ENCODE results near the gene CFAP57. TPM values are rescaled to one million over a fixed set of nuclear protein-coding genes. Genes with fewer than 3 reads are reported as not detected.
"Not testable (repeated sequence)": the region's sequence is repeated elsewhere in the genome, so short reads cannot be mapped to it uniquely, and the experiment has no call there.

The CFAP57 gene
- total RNA-seq, 1 donor from 2014 or later: 0.51 TPM

DNA sequence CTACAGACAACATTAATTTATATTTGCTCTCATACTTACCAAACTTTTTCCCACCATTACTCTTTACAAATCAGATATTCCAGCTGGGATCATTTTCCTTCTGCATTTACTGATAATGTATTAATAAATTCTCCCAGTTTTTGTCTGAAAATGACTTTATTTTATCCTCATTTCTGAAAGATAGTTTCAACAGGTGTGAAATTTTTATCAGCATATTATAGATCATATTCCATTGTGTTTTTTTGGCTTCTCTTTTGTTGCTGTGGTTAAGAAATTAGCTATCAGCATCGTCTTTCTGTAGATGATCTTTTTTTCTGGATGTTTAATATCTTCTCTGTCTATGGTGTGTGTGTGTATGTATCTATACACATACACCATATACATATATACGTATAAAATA lies 2.7 kb downstream of the CFAP57 start:
- no peak for DNase-seq

DNA sequence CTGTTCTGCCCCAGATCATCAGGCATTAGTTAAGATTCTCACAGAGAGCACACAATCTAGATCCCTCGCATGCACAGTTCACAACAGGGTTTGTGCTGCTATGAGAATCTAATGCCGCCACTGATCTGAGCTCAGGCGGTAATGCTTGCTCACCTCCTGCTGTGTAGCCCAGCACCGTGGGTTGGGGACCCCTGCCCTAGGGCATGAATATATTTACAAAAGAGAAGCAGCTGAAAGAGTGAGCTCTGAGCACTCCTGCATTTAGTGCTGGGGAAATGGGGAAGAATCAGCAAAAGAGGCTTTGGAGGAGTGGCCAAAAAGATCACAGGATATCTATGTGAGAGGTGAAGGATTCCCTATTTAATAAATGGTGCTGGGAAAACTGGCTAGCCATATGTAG lies 5.6 kb downstream of the CFAP57 start:
- no peak for DNase-seq

DNA sequence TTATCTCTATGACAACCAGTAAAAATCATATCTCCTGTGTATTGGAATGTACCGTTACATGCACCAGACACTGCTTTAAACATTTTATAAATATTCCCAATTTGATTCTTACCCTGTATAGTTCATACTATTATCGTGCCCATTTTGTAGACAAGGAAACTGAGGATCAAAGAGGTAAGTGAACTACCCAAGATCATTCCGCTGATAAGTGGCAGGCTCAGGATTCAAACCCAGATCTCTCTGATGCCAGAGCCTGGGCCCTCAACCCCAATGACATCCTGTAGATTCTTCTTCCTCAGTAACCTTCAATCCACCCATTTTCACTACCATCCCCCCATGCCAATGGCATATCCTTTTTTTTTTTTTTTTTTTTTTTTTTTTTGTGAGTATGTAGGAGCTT lies 12.3 kb downstream of the CFAP57 start:
- DNase-seq: no peak

DNA sequence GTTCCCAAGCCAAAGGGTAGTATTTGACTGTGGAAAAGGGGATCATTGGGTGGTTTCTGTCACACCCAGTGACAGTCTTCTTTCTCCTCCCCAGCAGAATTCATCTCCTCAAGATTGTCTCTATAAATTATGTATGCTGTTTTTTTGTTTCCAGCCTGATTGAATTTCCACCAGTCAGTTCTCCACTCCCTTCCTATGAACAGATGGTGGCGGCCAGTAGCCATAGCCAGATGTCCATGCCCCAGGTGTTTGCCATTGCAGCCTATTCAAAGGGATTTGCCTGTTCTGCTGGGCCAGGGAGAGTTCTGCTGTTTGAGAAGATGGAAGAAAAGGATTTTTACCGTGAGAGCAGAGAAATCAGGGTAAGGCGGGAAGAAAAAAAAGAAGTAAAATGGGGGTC lies 12.9 kb downstream of the CFAP57 start:
- DNase-seq: no peak

DNA sequence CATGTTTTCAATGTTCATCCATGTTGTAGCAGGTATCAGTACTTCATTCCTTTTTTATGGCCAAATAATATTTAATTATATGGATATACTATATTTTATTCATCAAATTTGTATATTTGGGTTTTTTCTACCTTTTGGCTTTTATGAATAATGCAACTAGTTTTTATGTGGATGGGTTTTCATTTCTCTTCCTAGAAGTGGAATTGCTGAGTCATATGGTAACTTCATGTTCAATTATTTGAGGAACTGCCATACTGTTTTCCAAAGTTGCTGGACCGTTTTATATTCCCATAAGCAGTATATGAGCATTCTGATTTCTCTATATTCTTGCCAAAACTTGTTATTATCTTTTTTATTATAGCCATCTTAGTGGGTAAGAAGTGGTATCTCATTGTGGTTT lies 16.0 kb downstream of the CFAP57 start:
- DNase-seq: no peak

DNA sequence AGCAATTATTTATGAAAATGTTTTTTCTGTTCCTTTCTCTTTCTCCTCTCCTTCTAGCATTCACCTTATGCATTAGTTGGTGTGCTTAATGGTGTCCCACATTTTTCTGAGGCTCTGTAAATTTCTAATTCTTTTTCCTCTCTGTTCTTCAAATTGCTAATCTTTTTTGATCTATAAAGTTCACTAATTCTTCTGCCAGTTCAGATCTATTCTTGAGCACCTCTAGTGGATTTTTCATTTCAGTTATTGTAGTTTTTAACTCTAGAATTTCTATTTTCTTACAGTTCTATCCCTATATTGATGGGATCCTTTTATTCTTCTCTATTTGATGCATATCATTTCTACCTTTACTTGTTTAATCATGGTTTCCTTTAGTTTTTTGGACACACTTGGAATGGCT lies 22.4 kb downstream of the CFAP57 start:
- no peak for DNase-seq

DNA sequence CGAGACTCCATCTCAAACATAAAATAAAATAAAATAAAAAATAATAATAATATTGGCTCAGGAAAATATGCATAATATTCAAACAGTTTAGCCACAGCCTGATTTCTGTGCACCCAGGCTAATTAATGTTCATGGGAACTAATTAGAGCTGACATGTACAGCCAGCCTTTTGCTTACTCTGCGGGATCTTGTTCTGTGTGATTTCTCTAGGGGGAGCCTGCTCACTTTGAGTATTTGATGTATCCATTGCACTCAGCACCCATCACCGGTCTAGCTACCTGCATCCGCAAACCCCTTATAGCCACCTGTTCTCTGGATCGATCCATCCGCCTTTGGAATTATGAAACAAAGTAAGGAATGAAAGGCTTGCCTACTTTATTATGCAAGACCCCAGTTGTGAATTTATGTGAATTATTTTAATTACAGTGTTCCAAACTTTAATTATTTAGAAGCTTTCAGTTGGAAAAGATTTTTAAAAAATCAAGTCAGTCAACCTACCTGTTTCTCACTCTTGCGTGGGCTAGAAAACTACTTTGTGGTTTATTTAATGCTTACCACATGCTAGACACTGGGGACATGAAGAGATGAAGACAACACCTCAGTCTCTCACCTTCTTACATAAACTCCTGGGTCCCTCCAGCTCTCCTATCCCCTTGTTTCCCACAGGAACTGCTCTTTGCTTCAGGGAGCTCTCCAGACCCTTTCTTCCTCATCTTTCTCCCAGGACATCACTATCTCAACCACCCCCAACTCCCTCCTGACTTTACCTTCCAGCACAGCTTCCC lies 25.4 kb downstream of the CFAP57 start:
- no peak for DNase-seq

DNA sequence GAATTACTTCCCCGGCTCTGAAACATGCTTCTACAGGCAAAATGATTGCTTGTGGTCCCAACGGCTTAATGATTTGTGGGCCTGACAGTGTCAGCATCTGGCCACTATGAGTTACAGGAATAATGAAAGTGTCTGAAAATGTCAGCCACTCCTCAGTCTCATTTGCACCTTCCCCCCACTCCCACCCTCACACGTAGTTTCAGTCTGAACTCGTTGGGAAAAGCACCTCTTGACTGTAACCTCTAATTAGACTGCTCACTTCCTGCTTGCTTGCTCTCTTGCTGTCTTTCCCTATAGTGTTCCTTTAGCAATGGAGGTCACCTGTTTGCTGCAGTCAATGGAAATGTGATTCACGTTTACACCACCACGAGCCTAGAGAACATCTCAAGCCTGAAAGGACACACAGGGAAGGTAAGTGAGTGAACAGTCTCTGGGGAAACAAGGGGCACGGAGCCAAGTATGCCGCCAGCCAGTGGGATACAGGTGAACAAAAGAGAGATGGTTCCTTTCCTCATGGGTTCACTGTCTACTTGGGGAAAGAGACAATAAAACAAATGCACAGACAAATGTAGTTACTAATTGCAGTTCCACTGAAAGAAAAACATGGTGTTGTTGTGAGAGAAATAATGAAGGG lies 27.1 kb downstream of the CFAP57 start:
- DNase-seq: no peak

DNA sequence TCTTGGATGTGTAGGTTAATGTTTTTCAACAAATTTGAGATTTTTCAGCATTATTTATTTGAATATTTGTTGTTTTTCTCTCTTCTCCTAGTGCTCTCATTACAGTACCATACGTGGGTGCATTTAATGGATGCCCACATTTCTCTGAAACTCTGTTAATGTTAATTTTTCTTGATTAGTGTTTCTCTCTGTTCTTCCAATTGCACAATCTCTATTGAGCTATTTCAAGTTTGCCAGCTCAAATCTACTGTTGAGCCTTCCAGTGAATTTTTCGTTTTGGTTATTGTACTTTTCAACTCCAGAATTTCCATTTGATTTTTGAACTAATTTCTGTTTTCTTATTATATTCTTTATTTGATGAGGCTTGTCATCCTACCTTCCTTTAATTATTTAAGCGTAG lies 31.7 kb downstream of the CFAP57 start:
- DNase-seq: no peak

DNA sequence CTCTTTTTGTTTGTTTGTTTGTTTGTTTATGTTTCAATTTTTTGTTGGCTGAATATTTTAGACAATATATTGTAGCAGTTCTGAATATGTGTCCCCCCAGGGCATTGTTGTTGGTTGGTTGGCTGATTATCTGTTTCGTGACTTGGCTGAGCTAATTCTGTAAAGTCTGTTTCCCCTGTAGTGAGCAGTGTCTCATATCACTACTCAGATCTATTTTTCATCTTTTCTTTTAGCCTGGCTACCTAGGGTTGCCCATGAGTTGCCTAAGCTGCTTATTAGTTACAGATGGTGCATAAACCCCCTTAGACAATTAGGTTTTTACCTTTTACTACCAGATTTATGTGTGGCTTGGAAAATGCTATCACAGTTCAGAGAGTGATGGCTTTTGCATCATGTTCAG lies 32.3 kb downstream of the CFAP57 start:
- no peak for DNase-seq

DNA sequence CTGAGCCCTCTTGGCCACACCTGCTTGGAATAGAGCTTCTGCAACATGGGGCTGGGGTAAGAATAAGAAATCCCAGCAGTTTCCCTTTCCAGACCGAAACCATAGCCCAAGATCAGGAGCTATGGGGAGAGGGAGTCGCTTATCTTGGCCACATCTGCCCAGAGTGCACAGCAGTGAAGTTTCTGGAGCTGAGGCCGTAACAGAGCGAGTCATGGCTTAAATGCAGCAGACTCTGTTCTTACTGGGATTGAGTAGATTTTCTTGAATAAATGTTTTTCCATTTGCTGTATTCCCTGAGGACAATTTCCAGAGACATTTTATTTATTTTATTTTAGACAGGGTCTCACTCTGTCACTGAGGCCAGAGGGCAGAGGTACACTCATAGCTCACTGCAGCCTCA lies 33.5 kb downstream of the CFAP57 start:
- no peak for DNase-seq

DNA sequence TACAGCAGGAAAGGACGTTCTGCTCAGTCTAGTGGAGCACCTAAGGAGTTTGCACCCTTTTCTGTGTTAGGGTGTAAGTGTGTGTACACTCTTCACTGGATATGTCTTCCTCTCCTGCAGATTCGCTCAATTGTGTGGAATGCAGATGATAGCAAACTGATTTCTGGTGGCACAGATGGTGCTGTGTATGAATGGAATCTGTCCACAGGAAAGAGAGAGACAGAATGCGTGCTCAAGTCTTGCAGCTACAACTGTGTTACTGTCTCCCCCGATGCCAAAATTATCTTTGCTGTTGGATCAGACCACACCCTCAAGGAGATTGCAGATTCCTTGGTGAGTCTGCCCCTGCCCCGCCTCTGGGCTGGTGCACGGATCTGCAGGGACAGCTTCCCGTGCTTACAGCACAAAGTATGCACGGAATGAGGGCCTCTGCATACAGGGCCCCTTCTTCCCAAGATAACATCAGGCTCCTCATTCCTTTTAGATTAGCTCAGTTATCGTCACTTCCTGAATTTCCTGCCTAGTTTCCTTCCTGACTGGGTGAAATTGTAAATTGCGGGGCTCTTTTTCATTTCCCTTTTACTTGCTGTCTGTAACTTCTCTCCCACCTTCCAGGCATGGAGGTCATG lies 34.6 kb downstream of the CFAP57 start:
- DNase-seq: peak; percentile 71

DNA sequence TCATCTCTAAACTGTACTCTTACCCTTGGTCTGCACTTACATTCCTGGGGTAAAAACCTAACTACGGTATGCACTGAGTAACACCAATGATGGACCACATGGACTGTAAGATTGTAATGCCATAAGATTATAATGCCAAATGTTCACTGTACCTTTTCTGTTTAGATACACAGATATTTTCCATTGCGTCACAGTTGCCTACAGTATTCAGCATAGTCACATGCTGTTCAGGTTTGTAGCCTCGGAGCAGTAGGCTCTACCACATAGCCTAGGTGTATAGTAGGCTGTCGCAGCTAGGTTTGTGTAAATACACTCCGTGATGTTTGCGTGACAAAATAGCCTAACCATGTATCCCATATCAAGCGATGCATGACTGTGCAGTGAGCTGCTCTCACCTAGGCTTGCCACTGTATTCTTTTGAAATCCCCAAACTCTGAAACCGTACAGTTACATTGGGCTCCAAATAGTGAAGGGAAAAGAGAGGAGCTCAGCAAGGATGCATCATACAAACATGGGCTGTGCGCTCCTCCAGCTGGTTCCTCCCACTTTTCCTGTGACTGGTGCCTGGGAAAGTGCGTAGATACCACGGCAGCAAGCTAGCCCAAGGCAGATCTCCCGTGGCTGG lies 35.2 kb downstream of the CFAP57 start:
- DNase-seq: peak; percentile 6

DNA sequence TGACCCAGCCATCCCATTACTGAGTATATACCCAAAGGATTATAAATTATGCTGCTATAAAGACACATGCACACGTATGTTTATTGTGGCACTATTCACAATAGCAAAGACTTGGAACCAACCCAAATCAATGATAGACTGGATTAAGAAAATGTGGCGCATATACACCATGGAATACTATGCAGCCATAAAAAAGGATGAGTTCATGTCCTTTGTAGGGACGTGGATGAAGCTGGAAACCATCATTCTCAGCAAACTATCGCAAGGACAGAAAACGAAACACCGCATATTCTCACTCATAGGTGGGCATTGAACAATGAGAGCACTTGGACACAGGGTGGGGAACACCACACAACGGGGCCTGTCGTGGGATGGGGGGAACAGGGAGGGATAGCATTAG lies 36.1 kb downstream of the CFAP57 start:
- DNase-seq: not testable (repeated sequence)

DNA sequence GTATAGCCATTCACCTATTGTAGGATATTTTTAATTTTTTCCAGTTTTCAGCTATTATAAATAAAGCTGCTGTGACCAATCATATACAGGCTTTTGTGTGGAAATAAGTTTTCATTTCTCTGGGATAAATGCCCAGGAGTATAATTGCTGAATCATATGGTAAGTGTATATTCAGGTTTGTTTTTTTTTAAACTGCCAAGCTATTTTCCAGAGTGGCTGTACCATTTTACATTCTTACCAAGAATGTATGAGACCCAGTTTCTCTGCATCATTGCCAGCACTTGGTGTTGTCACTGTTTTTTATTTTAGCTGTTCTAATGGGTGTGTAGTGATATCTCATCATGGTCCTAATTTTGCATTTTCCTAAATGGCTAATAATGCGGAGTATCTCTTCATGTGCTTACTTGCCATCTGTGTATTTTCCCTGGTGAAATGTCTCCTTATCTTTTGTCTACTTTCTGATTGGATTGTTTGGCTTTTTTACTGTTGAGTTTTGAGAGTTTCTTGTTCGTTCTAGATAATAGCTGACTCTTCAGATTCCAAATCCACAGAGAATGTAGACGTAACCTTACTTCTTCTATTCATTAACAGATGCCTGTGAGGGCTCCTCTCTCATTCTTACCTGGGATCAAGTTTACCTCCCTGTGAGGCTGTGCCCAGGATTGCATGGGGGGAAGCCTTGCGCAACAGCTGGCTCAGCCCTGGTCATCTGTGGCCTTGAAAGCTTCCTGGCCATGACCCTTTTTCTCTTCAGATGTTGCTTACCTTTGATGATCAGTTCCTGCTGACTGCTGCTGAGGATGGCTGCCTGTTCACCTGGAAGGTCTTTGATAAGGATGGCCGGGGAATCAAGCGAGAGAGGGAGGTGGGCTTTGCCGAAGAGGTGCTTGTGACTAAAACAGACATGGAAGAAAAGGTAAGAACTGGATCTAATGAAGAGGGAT lies 42.6 kb downstream of the CFAP57 start:
- no peak for DNase-seq

DNA sequence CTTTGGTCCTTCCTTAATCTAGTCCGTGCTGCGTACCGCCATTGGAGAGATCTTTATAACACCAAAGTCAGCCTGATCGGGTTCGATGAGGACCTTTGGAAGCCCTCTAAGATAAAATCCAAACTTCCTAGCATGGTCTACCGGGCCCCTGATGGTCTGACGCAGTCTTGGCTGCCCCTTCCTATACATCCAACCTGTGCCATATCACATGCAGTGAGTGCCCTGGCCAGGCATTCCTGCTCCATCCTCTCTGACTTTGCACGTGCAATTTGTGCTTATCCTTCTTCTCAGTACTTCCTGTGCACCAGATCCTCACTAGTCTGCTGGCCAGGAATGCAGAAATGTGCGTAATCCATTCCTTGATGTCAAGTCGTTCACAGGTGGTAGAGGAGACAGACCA lies 45.6 kb downstream of the CFAP57 start:
- no peak for DNase-seq

DNA sequence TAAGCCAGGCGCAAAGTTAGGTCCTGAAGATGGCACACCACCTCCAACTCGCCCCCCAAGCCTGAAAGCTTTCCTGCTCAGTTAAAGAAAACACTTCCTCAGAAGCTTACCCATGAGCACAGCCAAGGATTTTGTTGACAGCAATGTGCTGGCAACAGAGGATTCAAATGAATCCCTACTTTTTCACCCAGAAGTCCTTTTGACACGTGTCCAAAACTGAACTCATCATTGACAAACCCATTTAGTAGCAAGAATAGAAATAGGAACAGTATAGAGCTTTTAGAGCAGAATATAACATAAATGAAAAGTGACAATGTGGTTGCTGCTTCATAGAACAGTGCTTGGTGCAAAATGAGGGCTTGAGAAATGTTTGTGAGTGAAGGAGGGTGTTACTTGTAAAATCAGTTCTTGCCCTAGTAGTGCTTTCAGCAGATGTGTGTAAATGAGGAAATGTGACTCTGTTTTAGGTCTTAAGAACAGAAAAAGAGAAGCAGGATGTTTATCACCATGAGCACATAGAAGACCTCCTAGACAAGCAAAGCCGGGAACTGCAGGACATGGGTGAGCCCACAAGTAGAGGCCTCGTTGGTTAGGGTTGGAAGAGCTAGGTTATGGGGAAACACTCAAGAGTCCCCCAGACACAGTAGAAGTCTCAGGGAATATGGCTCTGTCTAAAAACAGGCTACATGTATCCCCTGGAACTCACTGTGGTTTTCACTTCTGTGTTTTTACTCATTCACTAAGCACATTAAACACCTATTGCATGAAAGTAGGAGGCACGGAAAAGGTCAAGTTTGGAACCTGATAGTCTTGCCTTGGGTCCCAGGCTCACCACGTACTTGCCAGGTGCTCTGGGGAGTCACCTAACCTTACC lies 49.0 kb downstream of the CFAP57 start:
- DNase-seq: no peak

DNA sequence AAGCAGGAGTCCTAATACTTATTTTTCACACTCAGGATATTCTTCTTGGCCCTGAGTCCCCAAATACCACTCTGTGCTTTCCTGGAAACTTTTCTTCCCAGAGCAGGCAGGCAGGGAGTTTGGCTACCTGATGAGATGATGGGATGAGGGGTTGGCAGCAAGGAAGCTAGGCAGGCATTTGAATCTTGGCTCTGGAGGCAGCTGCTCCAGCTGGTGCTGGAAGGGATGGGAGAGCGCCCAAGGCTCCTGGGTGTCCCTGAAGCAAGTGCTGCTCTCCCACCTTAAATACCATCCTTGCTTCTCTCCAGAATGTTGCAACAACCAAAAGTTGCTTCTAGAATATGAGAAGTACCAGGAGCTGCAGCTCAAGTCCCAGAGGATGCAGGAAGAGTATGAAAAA lies 49.7 kb downstream of the CFAP57 start:
- no peak for DNase-seq

DNA sequence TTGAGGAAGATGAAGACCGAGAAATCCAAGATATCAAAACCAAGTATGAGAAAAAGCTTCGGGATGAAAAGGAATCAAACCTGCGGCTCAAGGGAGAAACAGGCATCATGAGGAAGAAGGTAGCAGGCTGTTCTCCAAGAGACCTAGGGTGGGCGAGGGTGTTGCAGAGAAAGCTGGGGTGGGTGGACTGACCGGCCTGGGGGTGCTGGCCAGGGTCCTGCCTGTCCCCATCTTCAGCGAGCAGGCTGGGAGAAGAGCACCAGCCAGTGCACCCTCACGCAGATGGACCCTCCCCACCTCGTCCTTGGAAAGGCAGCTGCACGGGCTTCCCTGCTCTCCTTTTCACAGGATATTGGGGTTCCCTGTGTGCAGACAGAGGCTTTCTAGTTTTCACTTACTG lies 50.7 kb downstream of the CFAP57 start:
- DNase-seq: no peak

DNA sequence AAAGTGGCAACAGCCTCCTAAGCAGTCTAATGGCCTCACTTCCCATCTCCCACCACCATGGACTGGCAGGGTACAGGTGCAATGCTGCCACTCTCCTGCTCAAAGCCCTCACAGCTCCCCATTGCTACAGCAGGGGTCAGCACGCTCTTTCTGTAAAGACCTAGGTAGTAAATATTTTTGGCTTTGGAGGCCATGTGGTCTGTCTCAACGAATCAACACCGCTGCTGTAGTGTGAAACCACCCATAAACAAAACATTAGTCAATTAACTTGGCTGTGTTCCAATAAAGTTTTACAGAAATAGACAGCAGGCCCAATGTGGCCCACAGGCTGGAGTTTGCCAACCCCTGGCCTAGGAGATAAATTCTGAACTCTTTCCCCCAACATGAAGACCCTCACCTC lies 53.0 kb downstream of the CFAP57 start:
- DNase-seq: no peak

DNA sequence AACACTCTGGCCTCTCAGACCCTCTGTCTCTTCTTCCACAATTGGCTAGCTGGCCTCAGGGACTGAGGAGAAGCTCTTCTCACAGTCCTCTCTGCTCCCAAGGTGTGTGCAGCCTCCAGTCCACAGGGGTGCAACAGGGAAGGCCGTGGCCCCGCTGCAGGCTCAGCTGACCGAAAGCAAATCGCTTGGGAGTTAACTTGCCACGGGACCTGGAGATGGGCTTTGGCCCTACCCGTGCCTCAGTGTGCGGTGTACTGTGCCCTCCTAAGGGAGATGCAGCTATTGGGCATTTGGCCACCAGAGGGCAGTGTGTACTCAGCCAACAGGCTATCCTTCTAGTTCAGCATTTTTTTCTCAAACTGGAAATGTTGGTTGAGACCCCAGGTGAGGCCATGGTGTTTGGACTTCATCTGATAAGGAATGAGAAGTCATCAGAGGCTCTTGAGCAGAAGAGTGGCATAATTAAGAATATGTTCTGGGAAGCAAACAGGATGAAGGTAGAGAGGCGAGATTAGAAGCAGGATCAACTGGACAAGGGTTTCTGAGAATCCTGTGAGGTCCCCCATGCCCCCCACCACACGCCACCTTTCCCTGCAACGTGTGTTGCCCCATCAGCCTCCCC lies 55.1 kb downstream of the CFAP57 start:
- DNase-seq: peak; percentile 86
